ENCODE results near the gene SHANK1.

DNA sequence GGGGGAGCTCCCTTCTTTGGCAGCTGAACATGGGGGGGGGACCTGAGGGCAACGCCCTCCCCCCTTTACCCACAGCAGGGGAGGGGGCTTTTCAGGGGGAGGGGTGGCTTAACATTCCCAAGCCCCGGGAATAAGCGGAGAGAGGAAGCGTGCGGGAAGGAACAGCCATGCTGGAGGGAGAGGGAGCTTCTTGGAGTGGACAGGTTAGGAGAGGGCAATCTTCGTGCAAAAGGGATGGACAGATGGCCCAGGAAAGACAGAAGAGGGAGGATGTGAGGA is 59.6 kb downstream of the SHANK1 start:
- TF ChIP-seq POLR2A (IDR thresholded peaks at IDR 0.05), result no peak
- TF ChIP-seq, protein P1, sequence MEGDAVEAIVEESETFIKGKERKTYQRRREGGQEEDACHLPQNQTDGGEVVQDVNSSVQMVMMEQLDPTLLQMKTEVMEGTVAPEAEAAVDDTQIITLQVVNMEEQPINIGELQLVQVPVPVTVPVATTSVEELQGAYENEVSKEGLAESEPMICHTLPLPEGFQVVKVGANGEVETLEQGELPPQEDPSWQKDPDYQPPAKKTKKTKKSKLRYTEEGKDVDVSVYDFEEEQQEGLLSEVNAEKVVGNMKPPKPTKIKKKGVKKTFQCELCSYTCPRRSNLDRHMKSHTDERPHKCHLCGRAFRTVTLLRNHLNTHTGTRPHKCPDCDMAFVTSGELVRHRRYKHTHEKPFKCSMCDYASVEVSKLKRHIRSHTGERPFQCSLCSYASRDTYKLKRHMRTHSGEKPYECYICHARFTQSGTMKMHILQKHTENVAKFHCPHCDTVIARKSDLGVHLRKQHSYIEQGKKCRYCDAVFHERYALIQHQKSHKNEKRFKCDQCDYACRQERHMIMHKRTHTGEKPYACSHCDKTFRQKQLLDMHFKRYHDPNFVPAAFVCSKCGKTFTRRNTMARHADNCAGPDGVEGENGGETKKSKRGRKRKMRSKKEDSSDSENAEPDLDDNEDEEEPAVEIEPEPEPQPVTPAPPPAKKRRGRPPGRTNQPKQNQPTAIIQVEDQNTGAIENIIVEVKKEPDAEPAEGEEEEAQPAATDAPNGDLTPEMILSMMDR (IDR thresholded peaks at IDR 0.05), result no peak
